Tibial nerve (tissue), 4 donors: ENCODE data around the gene ANGEL2. TPM values are rescaled to one million over a fixed set of nuclear protein-coding genes. Genes with fewer than 3 reads are reported as not detected.
A peak's percentile ranks its signal among the peaks of the same experiment; 100 is the strongest.

ENCODE experiments used
- DNase-seq, 2 donors: peaks; one replicate each; pipeline ENCODE4 v3.0.0-alpha.2; 2019; ENCODE audit warnings: low spot score in 2 of 2
- H3K27ac ChIP-seq, 4 donors: fragments of 200-600 bp; sonication (generic) in 3 of 4; one replicate each; pipeline ENCODE4 v1.5.1; 2017 to 2019; ENCODE audit warnings: mild to moderate bottlenecking in 1 of 4
- H3K27me3 ChIP-seq, 2 donors: fragments of 200-600 bp; sonication (generic) in 1 of 2; one replicate each; pipeline versions ENCODE4 v1.5.1 to v1.6.0; 2017 to 2019
- H3K36me3 ChIP-seq, 3 donors: fragments of 200-600 bp; sonication (generic); one replicate each; pipeline ENCODE4 v1.5.1; 2018 to 2019
- H3K4me1 ChIP-seq, 4 donors: fragments of 200-600 bp; sonication (generic) in 3 of 4; one replicate each; pipeline ENCODE4 v1.5.1; 2017 to 2019
- H3K4me3 ChIP-seq, 4 donors: fragments of 200-600 bp; sonication (generic) in 3 of 4; one replicate each; pipeline ENCODE4 v1.5.1; 2017 to 2019; ENCODE audit warnings: mild to moderate bottlenecking in 1 of 4, moderate library complexity in 1 of 4
- H3K9me3 ChIP-seq, 4 donors: fragments of 200-600 bp; sonication (generic) in 3 of 4; one replicate each; pipeline ENCODE4 v1.5.1; 2017 to 2019
- CTCF ChIP-seq, 5 experiments: fragments of 200-600 bp in 3 of 5; fragments of 450-650 bp in 2 of 5; sonication (generic) in 3 of 5; IDR thresholded peaks; one replicate each; pipeline ENCODE4 v1.5.1; 2016 to 2019; ENCODE audit warnings: antibody characterized with exemption in 5 of 5, mild to moderate bottlenecking in 3 of 5, moderate library complexity in 2 of 5
- EP300 ChIP-seq, 2 donors: sonication (generic); formaldehyde crosslinking; IDR thresholded peaks; one replicate each; pipeline ENCODE4 v1.6.1; 2017; ENCODE audit warnings: antibody characterized with exemption in 2 of 2, mild to moderate bottlenecking in 1 of 2
- POLR2A ChIP-seq, 2 donors: fragments of 450-650 bp; IDR thresholded peaks; one replicate each; pipeline ENCODE4 v1.6.1; 2017; ENCODE audit warnings: antibody characterized with exemption in 2 of 2, mild to moderate bottlenecking in 2 of 2, moderate library complexity in 2 of 2
- WGBS, 2 donors: methylation state at CpG; one replicate each; pipeline ENCODE4 v1.1.5; 2018; 5-methylcytosine and 5-hydroxymethylcytosine counted together
- total RNA-seq, 4 donors: library from RNA; depleted of rRNA; stranded (reverse); fragments of >200 nt; gene quantifications; one replicate each; pipeline ENCODE4 v1.1.0, GENCODE V29; 2016

The ANGEL2 gene
- total RNA-seq, 4 donors from 2014 or later = 52.2 to 74.5 (median 68.8) TPM

- WGBS, 2 donors = 1 to 2% methylated on average over 35 to 43 of the region's 61 CpGs
- H3K9me3 ChIP-seq = no peaks in the 10 kb centered on the region
- H3K27me3 ChIP-seq = peaks cover 0 to 22% of the 10 kb centered on the region in 2 donors
- no peak within 1 kb of the TSS for H3K27ac ChIP-seq
- TF ChIP-seq POLR2A (IDR thresholded peaks at IDR 0.05) = no peak
- no peak for TF ChIP-seq EP300 (IDR thresholded peaks at IDR 0.05)
- no peak for TF ChIP-seq CTCF (IDR thresholded peaks at IDR 0.05)
- H3K4me1 ChIP-seq = peaks cover 0 to 22% (median 4%) of the 10 kb centered on the region in 4 donors
- H3K36me3 ChIP-seq = no peaks in the 10 kb centered on the region
- peak within 1 kb of the TSS; percentile 28 to 60 (median 40) for H3K4me3 ChIP-seq
- peak; percentile 56 to 75 for DNase-seq
Measured at GRCh38 chr1:212950243-212951125, 65.2 kb downstream of the ANGEL2 start, which contains the start of gene VASH2. Gene VASH2, plus strand, starts transcription at chr1:212950541. Its CDS starts 1,002 bp downstream, at chr1:212951543.

GRCh38 chr1:212949771-212950170, 65.9 kb downstream of the ANGEL2 start:
- H3K27me3 ChIP-seq = peaks cover 0 to 22% of the 10 kb centered on the region in 2 donors
- peaks cover 0 to 22% (median 4%) of the 10 kb centered on the region in 4 donors for H3K4me1 ChIP-seq
- TF ChIP-seq CTCF (IDR thresholded peaks at IDR 0.05) = no peak
- no peak for TF ChIP-seq EP300 (IDR thresholded peaks at IDR 0.05)
- TF ChIP-seq POLR2A (IDR thresholded peaks at IDR 0.05) = no peak
- H3K36me3 ChIP-seq = no peaks in the 10 kb centered on the region
- H3K27ac ChIP-seq = no peak overlapping the region
- 19 to 26% methylated on average over 2 of the region's 2 CpGs for WGBS, 2 donors
- no peaks in the 10 kb centered on the region for H3K9me3 ChIP-seq
- H3K4me3 ChIP-seq = peak overlapping the region in 3 of 4 donors; percentile 30 to 60 (median 51)
- DNase-seq = no peak

- no peak for TF ChIP-seq CTCF (IDR thresholded peaks at IDR 0.05)
- TF ChIP-seq POLR2A (IDR thresholded peaks at IDR 0.05) = no peak
- no peak for TF ChIP-seq EP300 (IDR thresholded peaks at IDR 0.05)
- Histone ChIP-seq H3K4me3 (no peak overlapping the region), H3K9me3 (no peaks in the 10 kb centered on the region), H3K27me3 (peaks cover 0 to 22% of the 10 kb centered on the region in 2 donors), H3K36me3 (no peaks in the 10 kb centered on the region), H3K27ac (no peak overlapping the region), H3K4me1 (peaks cover 0 to 18% (median 4%) of the 10 kb centered on the region in 4 donors)
- no peak for DNase-seq
Measured at GRCh38 chr1:212946872-212947271, 68.8 kb downstream of the ANGEL2 start.

- Histone ChIP-seq H3K27me3 (peaks cover 0 to 14% of the 10 kb centered on the region in 2 donors), H3K9me3 (peaks cover 0 to 10% (median 0%) of the 10 kb centered on the region in 4 donors), H3K4me1 (peaks cover 0 to 7% (median 0%) of the 10 kb centered on the region in 4 donors), H3K27ac (no peak overlapping the region), H3K36me3 (no peaks in the 10 kb centered on the region), H3K4me3 (no peak overlapping the region)
- WGBS, 2 donors = 78 to 79% methylated on average over 4 of the region's 4 CpGs
- no peak for TF ChIP-seq CTCF (IDR thresholded peaks at IDR 0.05)
- TF ChIP-seq POLR2A (IDR thresholded peaks at IDR 0.05) = no peak
- no peak for TF ChIP-seq EP300 (IDR thresholded peaks at IDR 0.05)
- no peak for DNase-seq
Measured at GRCh38 chr1:212945463-212946160, 70.1 kb downstream of the ANGEL2 start.
